A549 (cell line): Measurements from ENCODE around the gene MACF1.

Source experiments
- EP300 ChIP-seq, 2 experiments: fragments of >200 bp; sonication (Bioruptor Twin); formaldehyde crosslinking; IDR thresholded peaks; 2 replicates in 1 of 2; 3 replicates in 1 of 2; pipeline ENCODE4 v1.6.1; 2016 to 2017
- FOSB ChIP-seq: fragments of 250-450 bp; sonication (Bioruptor Pico); IDR thresholded peaks from 2 replicates; pipeline ENCODE4 v1.5.0; 2020; ENCODE audit warnings: mild to moderate bottlenecking, moderate library complexity
- KDM1A ChIP-seq: fragments of 200-600 bp; sonication (generic); IDR thresholded peaks from 2 replicates; pipeline ENCODE4 v1.6.1; 2016; ENCODE audit warnings: low read depth, mild to moderate bottlenecking
- MYC ChIP-seq: IDR thresholded peaks from 2 replicates; pipeline ENCODE4 v1.6.1; 2012; ENCODE audit warnings: mild to moderate bottlenecking, inconsistent platforms, low read length, improper control_type of control experiment, borderline replicate concordance
- POLR2A ChIP-seq: IDR thresholded peaks from 2 replicates; pipeline ENCODE4 v1.6.1; 2012; ENCODE audit warnings: mild to moderate bottlenecking, low read length
- RNF2 ChIP-seq: fragments of 200-600 bp; sonication (generic); IDR thresholded peaks from 2 replicates; pipeline ENCODE4 v1.6.1; 2016; ENCODE audit warnings: low read depth, mild to moderate bottlenecking, antibody characterized with exemption, moderate library complexity, borderline replicate concordance
- SREBF2 ChIP-seq: fragments of 450-650 bp; IDR thresholded peaks from 2 replicates; pipeline ENCODE4 v1.6.1; 2014; ENCODE audit warnings: mild to moderate bottlenecking, moderate library complexity
- TF ChIP-seq, protein P1 (sequence below): fragments of >200 bp; sonication (Bioruptor Twin); formaldehyde crosslinking; IDR thresholded peaks from 3 replicates; pipeline ENCODE4 v1.5.1; 2016
- TF ChIP-seq, protein P2 (sequence below): IDR thresholded peaks from 2 replicates; pipeline ENCODE4 v1.6.1; 2012
- TF ChIP-seq, protein P3 (sequence below): fragments of >200 bp; sonication (Bioruptor Twin); formaldehyde crosslinking; IDR thresholded peaks from 2 replicates; pipeline ENCODE4 v1.6.1; 2016
- TF ChIP-seq, protein P4 (sequence below): IDR thresholded peaks from 2 replicates; pipeline ENCODE4 v1.6.1; 2012
- TF ChIP-seq, protein P5 (sequence below): fragments of 200-600 bp; sonication (generic); IDR thresholded peaks from 2 replicates; pipeline ENCODE4 v1.6.1; 2016; ENCODE audit warnings: antibody characterized with exemption, mild to moderate bottlenecking, moderate library complexity

DNA sequence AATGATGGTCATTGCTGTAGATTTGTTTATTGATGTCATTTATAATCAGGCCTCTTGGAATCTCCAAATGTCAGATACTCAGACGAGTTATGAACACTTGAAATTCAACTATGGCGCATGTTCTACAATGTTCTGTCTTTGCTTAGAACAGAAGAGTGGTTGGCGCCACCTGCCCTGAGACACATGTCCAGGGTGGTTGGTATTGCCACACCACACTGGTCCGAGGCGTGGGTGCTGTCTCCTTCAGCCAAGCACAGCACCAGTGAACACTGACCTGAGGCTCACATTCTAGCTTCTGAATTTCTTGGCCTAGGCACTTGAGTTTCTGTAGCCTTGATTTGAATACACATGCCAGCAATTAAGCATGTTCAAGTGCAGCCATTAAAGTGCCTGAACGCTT lies 276.8 kb downstream of the MACF1 start:
- TF ChIP-seq POLR2A (no peak), EP300 (IDR thresholded peaks at IDR 0.05) (no peak), KDM1A (no peak), FOSB (CRISPR knock-in tag) (no peak), SREBF2 (no peak), MYC (no peak), RNF2 (no peak)
- TF ChIP-seq, protein P1, sequence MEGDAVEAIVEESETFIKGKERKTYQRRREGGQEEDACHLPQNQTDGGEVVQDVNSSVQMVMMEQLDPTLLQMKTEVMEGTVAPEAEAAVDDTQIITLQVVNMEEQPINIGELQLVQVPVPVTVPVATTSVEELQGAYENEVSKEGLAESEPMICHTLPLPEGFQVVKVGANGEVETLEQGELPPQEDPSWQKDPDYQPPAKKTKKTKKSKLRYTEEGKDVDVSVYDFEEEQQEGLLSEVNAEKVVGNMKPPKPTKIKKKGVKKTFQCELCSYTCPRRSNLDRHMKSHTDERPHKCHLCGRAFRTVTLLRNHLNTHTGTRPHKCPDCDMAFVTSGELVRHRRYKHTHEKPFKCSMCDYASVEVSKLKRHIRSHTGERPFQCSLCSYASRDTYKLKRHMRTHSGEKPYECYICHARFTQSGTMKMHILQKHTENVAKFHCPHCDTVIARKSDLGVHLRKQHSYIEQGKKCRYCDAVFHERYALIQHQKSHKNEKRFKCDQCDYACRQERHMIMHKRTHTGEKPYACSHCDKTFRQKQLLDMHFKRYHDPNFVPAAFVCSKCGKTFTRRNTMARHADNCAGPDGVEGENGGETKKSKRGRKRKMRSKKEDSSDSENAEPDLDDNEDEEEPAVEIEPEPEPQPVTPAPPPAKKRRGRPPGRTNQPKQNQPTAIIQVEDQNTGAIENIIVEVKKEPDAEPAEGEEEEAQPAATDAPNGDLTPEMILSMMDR: no peak
- TF ChIP-seq, protein P2, sequence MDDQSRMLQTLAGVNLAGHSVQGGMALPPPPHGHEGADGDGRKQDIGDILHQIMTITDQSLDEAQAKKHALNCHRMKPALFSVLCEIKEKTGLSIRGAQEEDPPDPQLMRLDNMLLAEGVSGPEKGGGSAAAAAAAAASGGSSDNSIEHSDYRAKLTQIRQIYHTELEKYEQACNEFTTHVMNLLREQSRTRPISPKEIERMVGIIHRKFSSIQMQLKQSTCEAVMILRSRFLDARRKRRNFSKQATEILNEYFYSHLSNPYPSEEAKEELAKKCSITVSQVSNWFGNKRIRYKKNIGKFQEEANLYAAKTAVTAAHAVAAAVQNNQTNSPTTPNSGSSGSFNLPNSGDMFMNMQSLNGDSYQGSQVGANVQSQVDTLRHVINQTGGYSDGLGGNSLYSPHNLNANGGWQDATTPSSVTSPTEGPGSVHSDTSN: no peak
- TF ChIP-seq, protein P3, sequence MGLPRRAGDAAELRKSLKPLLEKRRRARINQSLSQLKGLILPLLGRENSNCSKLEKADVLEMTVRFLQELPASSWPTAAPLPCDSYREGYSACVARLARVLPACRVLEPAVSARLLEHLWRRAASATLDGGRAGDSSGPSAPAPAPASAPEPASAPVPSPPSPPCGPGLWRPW: no peak
- TF ChIP-seq, protein P4, sequence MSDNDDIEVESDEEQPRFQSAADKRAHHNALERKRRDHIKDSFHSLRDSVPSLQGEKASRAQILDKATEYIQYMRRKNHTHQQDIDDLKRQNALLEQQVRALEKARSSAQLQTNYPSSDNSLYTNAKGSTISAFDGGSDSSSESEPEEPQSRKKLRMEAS: no peak
- TF ChIP-seq, protein P5, sequence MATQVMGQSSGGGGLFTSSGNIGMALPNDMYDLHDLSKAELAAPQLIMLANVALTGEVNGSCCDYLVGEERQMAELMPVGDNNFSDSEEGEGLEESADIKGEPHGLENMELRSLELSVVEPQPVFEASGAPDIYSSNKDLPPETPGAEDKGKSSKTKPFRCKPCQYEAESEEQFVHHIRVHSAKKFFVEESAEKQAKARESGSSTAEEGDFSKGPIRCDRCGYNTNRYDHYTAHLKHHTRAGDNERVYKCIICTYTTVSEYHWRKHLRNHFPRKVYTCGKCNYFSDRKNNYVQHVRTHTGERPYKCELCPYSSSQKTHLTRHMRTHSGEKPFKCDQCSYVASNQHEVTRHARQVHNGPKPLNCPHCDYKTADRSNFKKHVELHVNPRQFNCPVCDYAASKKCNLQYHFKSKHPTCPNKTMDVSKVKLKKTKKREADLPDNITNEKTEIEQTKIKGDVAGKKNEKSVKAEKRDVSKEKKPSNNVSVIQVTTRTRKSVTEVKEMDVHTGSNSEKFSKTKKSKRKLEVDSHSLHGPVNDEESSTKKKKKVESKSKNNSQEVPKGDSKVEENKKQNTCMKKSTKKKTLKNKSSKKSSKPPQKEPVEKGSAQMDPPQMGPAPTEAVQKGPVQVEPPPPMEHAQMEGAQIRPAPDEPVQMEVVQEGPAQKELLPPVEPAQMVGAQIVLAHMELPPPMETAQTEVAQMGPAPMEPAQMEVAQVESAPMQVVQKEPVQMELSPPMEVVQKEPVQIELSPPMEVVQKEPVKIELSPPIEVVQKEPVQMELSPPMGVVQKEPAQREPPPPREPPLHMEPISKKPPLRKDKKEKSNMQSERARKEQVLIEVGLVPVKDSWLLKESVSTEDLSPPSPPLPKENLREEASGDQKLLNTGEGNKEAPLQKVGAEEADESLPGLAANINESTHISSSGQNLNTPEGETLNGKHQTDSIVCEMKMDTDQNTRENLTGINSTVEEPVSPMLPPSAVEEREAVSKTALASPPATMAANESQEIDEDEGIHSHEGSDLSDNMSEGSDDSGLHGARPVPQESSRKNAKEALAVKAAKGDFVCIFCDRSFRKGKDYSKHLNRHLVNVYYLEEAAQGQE: no peak
